Measurements from ENCODE around the gene RIIAD1.

RIIAD1 gene

DNA sequence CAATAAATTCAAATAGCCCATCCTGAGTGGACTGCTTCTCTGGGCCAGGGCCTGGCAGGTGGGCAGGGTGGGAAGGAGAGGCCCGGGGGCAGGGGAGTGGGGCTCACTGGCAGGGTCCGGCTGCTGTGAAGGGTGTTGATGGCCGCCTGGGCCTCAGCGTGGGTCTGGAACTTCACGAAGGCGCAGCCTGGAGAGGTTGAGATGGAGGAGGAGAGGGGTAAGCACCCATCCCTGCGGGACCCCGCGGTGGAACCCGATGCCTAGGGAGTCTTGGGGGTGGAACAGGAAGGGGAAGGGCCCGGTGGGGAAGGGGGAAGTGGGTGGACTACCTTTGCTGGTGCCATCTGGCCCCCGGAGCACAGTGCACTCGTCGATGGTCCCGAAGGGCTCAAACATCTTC, 12.4 kb upstream of the RIIAD1 start (continued):
- TF ChIP-seq PATZ1 (tag by site-specific recombination; IDR thresholded peaks at IDR 0.05) = no peak
- TF ChIP-seq, protein P1, sequence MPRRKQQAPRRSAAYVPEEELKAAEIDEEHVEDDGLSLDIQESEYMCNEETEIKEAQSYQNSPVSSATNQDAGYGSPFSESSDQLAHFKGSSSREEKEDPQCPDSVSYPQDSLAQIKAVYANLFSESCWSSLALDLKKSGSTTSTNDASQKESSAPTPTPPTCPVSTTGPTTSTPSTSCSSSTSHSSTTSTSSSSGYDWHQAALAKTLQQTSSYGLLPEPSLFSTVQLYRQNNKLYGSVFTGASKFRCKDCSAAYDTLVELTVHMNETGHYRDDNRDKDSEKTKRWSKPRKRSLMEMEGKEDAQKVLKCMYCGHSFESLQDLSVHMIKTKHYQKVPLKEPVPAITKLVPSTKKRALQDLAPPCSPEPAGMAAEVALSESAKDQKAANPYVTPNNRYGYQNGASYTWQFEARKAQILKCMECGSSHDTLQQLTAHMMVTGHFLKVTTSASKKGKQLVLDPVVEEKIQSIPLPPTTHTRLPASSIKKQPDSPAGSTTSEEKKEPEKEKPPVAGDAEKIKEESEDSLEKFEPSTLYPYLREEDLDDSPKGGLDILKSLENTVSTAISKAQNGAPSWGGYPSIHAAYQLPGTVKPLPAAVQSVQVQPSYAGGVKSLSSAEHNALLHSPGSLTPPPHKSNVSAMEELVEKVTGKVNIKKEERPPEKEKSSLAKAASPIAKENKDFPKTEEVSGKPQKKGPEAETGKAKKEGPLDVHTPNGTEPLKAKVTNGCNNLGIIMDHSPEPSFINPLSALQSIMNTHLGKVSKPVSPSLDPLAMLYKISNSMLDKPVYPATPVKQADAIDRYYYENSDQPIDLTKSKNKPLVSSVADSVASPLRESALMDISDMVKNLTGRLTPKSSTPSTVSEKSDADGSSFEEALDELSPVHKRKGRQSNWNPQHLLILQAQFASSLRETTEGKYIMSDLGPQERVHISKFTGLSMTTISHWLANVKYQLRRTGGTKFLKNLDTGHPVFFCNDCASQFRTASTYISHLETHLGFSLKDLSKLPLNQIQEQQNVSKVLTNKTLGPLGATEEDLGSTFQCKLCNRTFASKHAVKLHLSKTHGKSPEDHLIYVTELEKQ (tag by site-specific recombination; IDR thresholded peaks at IDR 0.05; ENCODE audit: borderline replicate concordance) = no peak

DNA sequence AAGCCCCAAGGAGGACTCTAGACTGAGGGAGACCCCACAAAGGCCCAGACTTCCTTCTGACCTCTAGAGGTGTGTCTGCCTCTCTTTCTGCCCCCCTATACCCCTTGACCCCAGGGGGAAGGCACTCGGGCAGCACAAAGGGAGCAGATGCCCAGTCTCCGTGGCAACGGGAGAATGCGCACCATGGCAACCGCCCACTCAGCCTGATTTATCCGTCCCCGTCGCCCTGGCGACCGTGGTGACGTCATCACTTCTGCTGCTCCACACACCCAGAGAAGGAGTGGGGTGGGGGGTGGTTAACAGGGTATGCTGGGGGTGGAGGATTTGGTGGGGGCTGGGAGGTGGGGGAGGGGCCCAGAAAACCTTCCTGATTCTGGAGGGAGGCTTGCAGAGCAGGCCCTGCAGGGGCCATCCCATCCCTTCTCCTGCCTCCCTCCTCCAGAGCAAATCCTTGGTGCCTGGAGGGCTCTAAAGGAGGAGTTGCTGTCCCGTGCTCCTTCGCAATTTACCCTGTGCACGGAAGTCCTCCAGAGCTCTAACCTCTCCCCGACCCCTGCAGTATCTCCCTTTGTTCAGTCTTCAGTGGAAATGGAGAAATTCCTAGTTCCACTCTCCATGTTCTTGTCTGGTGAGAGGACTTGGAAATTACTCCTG, 11.0 kb upstream of the RIIAD1 start:
- Histone ChIP-seq H3K9me3 (ENCODE audit: control insufficient read depth, insufficient read depth, low read depth, low read length) (no peaks in the 10 kb centered on the region), H3K27ac (ENCODE audit: extremely low read depth, low read depth, low read length) (no peak overlapping the region), H3K4me3 (ENCODE audit: low read depth, low read length) (no peak overlapping the region), H3K4me1 (ENCODE audit: control insufficient read depth, insufficient read depth, low read length) (no peaks in the 10 kb centered on the region), H3K36me3 (ENCODE audit: control insufficient read depth in 2 of 2, insufficient read depth in 1 of 2, low read length in 2 of 2) (no peaks in the 10 kb centered on the region)
- CTCF ChIA-PET = interaction anchor here (1.5 kb wide), 1 partner anchor 17 kb away, joined by 4 read pairs; no protein-coding TSS in a partner anchor
- POLR2A ChIA-PET = no interaction called here
- TF ChIP-seq ZNF248 (tag by site-specific recombination; IDR thresholded peaks at IDR 0.05) (no peak), ZNF514 (tag by site-specific recombination; IDR thresholded peaks at IDR 0.05) (no peak), ELK4 (IDR thresholded peaks at IDR 0.05; ENCODE audit: borderline replicate concordance, low read depth, low read length) (no peak), ZFHX2 (tag by site-specific recombination; conservative IDR thresholded peaks at IDR 0.05) (peak; percentile 77), ZNF23 (tag by site-specific recombination; IDR thresholded peaks at IDR 0.05; ENCODE audit: borderline replicate concordance) (no peak), GLI2 (tag by site-specific recombination; IDR thresholded peaks at IDR 0.05; ENCODE audit: borderline replicate concordance, low read depth) (no peak), ZNF394 (tag by site-specific recombination; IDR thresholded peaks at IDR 0.05; ENCODE audit: borderline replicate concordance) (no peak), KLF16 (tag by site-specific recombination; IDR thresholded peaks at IDR 0.05) (no peak), ZNF202 (tag by site-specific recombination; IDR thresholded peaks at IDR 0.05; ENCODE audit: borderline replicate concordance) (no peak), ZNF501 (tag by site-specific recombination; IDR thresholded peaks at IDR 0.05) (no peak), ZNF530 (tag by site-specific recombination; IDR thresholded peaks at IDR 0.05; ENCODE audit: low read depth) (no peak), ZNF658 (tag by site-specific recombination; IDR thresholded peaks at IDR 0.05) (no peak), ZNF558 (tag by site-specific recombination; IDR thresholded peaks at IDR 0.05) (no peak), HIC1 (tag by site-specific recombination; IDR thresholded peaks at IDR 0.05) (no peak), ZNF664 (tag by site-specific recombination; IDR thresholded peaks at IDR 0.05) (no peak), ZNF549 (tag by site-specific recombination; IDR thresholded peaks at IDR 0.05) (no peak), ZNF629 (tag by site-specific recombination; IDR thresholded peaks at IDR 0.05) (peak; percentile 58; the same call in 1 of the 2 replicates)
- TF ChIP-seq, protein P2, sequence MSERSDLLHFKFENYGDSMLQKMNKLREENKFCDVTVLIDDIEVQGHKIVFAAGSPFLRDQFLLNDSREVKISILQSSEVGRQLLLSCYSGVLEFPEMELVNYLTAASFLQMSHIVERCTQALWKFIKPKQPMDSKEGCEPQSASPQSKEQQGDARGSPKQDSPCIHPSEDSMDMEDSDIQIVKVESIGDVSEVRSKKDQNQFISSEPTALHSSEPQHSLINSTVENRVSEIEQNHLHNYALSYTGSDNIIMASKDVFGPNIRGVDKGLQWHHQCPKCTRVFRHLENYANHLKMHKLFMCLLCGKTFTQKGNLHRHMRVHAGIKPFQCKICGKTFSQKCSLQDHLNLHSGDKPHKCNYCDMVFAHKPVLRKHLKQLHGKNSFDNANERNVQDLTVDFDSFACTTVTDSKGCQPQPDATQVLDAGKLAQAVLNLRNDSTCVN (tag by site-specific recombination; optimal IDR thresholded peaks at IDR 0.05) = no peak
- TF ChIP-seq, protein P3, sequence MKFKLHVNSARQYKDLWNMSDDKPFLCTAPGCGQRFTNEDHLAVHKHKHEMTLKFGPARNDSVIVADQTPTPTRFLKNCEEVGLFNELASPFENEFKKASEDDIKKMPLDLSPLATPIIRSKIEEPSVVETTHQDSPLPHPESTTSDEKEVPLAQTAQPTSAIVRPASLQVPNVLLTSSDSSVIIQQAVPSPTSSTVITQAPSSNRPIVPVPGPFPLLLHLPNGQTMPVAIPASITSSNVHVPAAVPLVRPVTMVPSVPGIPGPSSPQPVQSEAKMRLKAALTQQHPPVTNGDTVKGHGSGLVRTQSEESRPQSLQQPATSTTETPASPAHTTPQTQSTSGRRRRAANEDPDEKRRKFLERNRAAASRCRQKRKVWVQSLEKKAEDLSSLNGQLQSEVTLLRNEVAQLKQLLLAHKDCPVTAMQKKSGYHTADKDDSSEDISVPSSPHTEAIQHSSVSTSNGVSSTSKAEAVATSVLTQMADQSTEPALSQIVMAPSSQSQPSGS (tag by site-specific recombination; IDR thresholded peaks at IDR 0.05; ENCODE audit: low read depth) = peak; percentile 93
- TF ChIP-seq, protein P4, sequence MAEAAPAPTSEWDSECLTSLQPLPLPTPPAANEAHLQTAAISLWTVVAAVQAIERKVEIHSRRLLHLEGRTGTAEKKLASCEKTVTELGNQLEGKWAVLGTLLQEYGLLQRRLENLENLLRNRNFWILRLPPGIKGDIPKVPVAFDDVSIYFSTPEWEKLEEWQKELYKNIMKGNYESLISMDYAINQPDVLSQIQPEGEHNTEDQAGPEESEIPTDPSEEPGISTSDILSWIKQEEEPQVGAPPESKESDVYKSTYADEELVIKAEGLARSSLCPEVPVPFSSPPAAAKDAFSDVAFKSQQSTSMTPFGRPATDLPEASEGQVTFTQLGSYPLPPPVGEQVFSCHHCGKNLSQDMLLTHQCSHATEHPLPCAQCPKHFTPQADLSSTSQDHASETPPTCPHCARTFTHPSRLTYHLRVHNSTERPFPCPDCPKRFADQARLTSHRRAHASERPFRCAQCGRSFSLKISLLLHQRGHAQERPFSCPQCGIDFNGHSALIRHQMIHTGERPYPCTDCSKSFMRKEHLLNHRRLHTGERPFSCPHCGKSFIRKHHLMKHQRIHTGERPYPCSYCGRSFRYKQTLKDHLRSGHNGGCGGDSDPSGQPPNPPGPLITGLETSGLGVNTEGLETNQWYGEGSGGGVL (tag by site-specific recombination; IDR thresholded peaks at IDR 0.05) = peak; percentile 70
